ENCODE measurements around the gene BAAT.

The BAAT gene

GRCh38 chr9:101324245-101324804 is 60.5 kb downstream of the BAAT start:
- H3K4ac ChIP-seq (ENCODE audit: low read length), result no peak overlapping the region
- no peaks in the 10 kb centered on the region for H3K27me3 ChIP-seq (ENCODE audit: control insufficient read depth in 3 of 3, insufficient read depth in 3 of 3, low read depth in 1 of 3, low read length in 3 of 3)
- H3K23ac ChIP-seq (ENCODE audit: low read depth, low read length, poor library complexity), result no peak overlapping the region
- H3K4me1 ChIP-seq (ENCODE audit: control insufficient read depth in 2 of 2, insufficient read depth in 1 of 2, low read depth in 1 of 2, low read length in 2 of 2), result no peaks in the 10 kb centered on the region
- H2AK5ac ChIP-seq (ENCODE audit: low read depth, low read length), result no peak overlapping the region
- no peak overlapping the region for H3K27ac ChIP-seq (replicated peaks; ENCODE audit: low read length)
- no peak overlapping the region for H3K4me3 ChIP-seq (ENCODE audit: low read length in 2 of 2)
- H3K9ac ChIP-seq (ENCODE audit: low read depth, low read length, poor library complexity), result no peak overlapping the region
- no CpG with 5 or more reads among the region's 3 CpGs for WGBS, 2 donors (ENCODE audit: extremely low coverage in 2 of 2, insufficient read length in 2 of 2, insufficient replicate concordance in 1 of 2)
- no peak for DNase-seq (ENCODE audit: low spot score)
- no peak overlapping the region for H3K18ac ChIP-seq (ENCODE audit: low read length)
- no peaks in the 10 kb centered on the region for H3K36me3 ChIP-seq (replicated peaks in 1 of 2; ENCODE audit: control insufficient read depth in 2 of 2, insufficient read depth in 2 of 2, low read length in 2 of 2)
- H2BK12ac ChIP-seq (ENCODE audit: low read length), result no peak overlapping the region
- H2BK5ac ChIP-seq (ENCODE audit: low read length), result no peak overlapping the region
- no peak overlapping the region for H2AFZ ChIP-seq (ENCODE audit: low read length)
- no peak overlapping the region for H4K91ac ChIP-seq (ENCODE audit: low read depth, low read length, poor library complexity)
- no peaks in the 10 kb centered on the region for H3K9me3 ChIP-seq (replicated peaks in 1 of 2; ENCODE audit: control insufficient read depth in 2 of 2, insufficient read depth in 1 of 2, low read depth in 1 of 2, low read length in 2 of 2)
- H3K14ac ChIP-seq (ENCODE audit: low read length), result no peak overlapping the region
- no peak overlapping the region for H2BK15ac ChIP-seq (ENCODE audit: low read length)
- H3K4me2 ChIP-seq (ENCODE audit: insufficient read depth, low read length, poor library complexity, severe bottlenecking), result no peak overlapping the region
- H4K8ac ChIP-seq (ENCODE audit: low read depth, low read length), result no peak overlapping the region
- no peak overlapping the region for H2BK120ac ChIP-seq (ENCODE audit: low read depth, low read length)
- H3K79me1 ChIP-seq (ENCODE audit: low read depth, low read length), result no peaks in the 10 kb centered on the region

- Histone ChIP-seq H3K18ac (ENCODE audit: low read length) (no peak overlapping the region), H2AK5ac (ENCODE audit: low read depth, low read length) (no peak overlapping the region), H3K4me2 (ENCODE audit: insufficient read depth, low read length, poor library complexity, severe bottlenecking) (no peak overlapping the region), H3K4me1 (ENCODE audit: control insufficient read depth in 2 of 2, insufficient read depth in 1 of 2, low read depth in 1 of 2, low read length in 2 of 2) (no peaks in the 10 kb centered on the region), H3K27ac (replicated peaks; ENCODE audit: low read length) (no peak overlapping the region), H3K14ac (ENCODE audit: low read length) (no peak overlapping the region), H2BK15ac (ENCODE audit: low read length) (no peak overlapping the region), H3K23ac (ENCODE audit: low read depth, low read length, poor library complexity) (no peak overlapping the region), H3K27me3 (ENCODE audit: control insufficient read depth in 3 of 3, insufficient read depth in 3 of 3, low read depth in 1 of 3, low read length in 3 of 3) (no peaks in the 10 kb centered on the region), H3K9me3 (replicated peaks in 1 of 2; ENCODE audit: control insufficient read depth in 2 of 2, insufficient read depth in 1 of 2, low read depth in 1 of 2, low read length in 2 of 2) (no peaks in the 10 kb centered on the region), H3K4me3 (ENCODE audit: low read length in 2 of 2) (no peak overlapping the region), H4K91ac (ENCODE audit: low read depth, low read length, poor library complexity) (no peak overlapping the region), H4K8ac (ENCODE audit: low read depth, low read length) (no peak overlapping the region), H2BK120ac (ENCODE audit: low read depth, low read length) (no peak overlapping the region), H3K36me3 (replicated peaks in 1 of 2; ENCODE audit: control insufficient read depth in 2 of 2, insufficient read depth in 2 of 2, low read length in 2 of 2) (no peaks in the 10 kb centered on the region), H3K9ac (ENCODE audit: low read depth, low read length, poor library complexity) (no peak overlapping the region), H2BK12ac (ENCODE audit: low read length) (no peak overlapping the region), H2BK5ac (ENCODE audit: low read length) (no peak overlapping the region), H2AFZ (ENCODE audit: low read length) (no peak overlapping the region), H3K79me1 (ENCODE audit: low read depth, low read length) (no peaks in the 10 kb centered on the region), H3K4ac (ENCODE audit: low read length) (no peak overlapping the region)
- WGBS, 2 donors (ENCODE audit: extremely low coverage in 2 of 2, insufficient read length in 2 of 2, insufficient replicate concordance in 1 of 2), result no CpG with 5 or more reads among the region's 3 CpGs
- DNase-seq (ENCODE audit: low spot score), result no peak
These were observed 61.7 kb downstream of the BAAT start for GRCh38 chr9:101323129-101323528.

- Histone ChIP-seq H2BK12ac (ENCODE audit: low read length) (no peak overlapping the region), H3K27ac (replicated peaks; ENCODE audit: low read length) (no peak overlapping the region), H3K4ac (ENCODE audit: low read length) (no peak overlapping the region), H3K23ac (ENCODE audit: low read depth, low read length, poor library complexity) (no peak overlapping the region), H3K79me1 (ENCODE audit: low read depth, low read length) (no peaks in the 10 kb centered on the region), H3K36me3 (replicated peaks in 1 of 2; ENCODE audit: control insufficient read depth in 2 of 2, insufficient read depth in 2 of 2, low read length in 2 of 2) (no peaks in the 10 kb centered on the region), H3K9me3 (replicated peaks in 1 of 2; ENCODE audit: control insufficient read depth in 2 of 2, insufficient read depth in 1 of 2, low read depth in 1 of 2, low read length in 2 of 2) (no peaks in the 10 kb centered on the region), H3K4me1 (ENCODE audit: control insufficient read depth in 2 of 2, insufficient read depth in 1 of 2, low read depth in 1 of 2, low read length in 2 of 2) (no peaks in the 10 kb centered on the region), H2AK5ac (ENCODE audit: low read depth, low read length) (no peak overlapping the region), H3K18ac (ENCODE audit: low read length) (no peak overlapping the region), H2BK120ac (ENCODE audit: low read depth, low read length) (no peak overlapping the region), H3K4me3 (ENCODE audit: low read length in 2 of 2) (no peak overlapping the region), H4K91ac (ENCODE audit: low read depth, low read length, poor library complexity) (no peak overlapping the region), H3K9ac (ENCODE audit: low read depth, low read length, poor library complexity) (no peak overlapping the region), H4K8ac (ENCODE audit: low read depth, low read length) (no peak overlapping the region), H2AFZ (ENCODE audit: low read length) (no peak overlapping the region), H3K4me2 (ENCODE audit: insufficient read depth, low read length, poor library complexity, severe bottlenecking) (no peak overlapping the region), H3K14ac (ENCODE audit: low read length) (no peak overlapping the region), H2BK15ac (ENCODE audit: low read length) (no peak overlapping the region), H2BK5ac (ENCODE audit: low read length) (no peak overlapping the region), H3K27me3 (ENCODE audit: control insufficient read depth in 3 of 3, insufficient read depth in 3 of 3, low read depth in 1 of 3, low read length in 3 of 3) (peaks cover 0 to 1% (median 0%) of the 10 kb centered on the region in 3 experiments)
- no peak for DNase-seq (ENCODE audit: low spot score)
These were observed 67.1 kb downstream of the BAAT start for GRCh38 chr9:101317735-101318134.

- no peaks in the 10 kb centered on the region for H3K4me1 ChIP-seq (ENCODE audit: control insufficient read depth in 2 of 2, insufficient read depth in 1 of 2, low read depth in 1 of 2, low read length in 2 of 2)
- no peak overlapping the region for H2BK120ac ChIP-seq (ENCODE audit: low read depth, low read length)
- no peak overlapping the region for H3K18ac ChIP-seq (ENCODE audit: low read length)
- no peaks in the 10 kb centered on the region for H3K79me1 ChIP-seq (ENCODE audit: low read depth, low read length)
- no peak overlapping the region for H4K91ac ChIP-seq (ENCODE audit: low read depth, low read length, poor library complexity)
- H3K23ac ChIP-seq (ENCODE audit: low read depth, low read length, poor library complexity), result no peak overlapping the region
- no peak overlapping the region for H2BK15ac ChIP-seq (ENCODE audit: low read length)
- H3K4me2 ChIP-seq (ENCODE audit: insufficient read depth, low read length, poor library complexity, severe bottlenecking), result no peak overlapping the region
- no peak overlapping the region for H3K27ac ChIP-seq (replicated peaks; ENCODE audit: low read length)
- H2BK5ac ChIP-seq (ENCODE audit: low read length), result no peak overlapping the region
- no peak for DNase-seq (ENCODE audit: low spot score)
- H3K4ac ChIP-seq (ENCODE audit: low read length), result no peak overlapping the region
- no peaks in the 10 kb centered on the region for H3K36me3 ChIP-seq (replicated peaks in 1 of 2; ENCODE audit: control insufficient read depth in 2 of 2, insufficient read depth in 2 of 2, low read length in 2 of 2)
- no peak overlapping the region for H3K4me3 ChIP-seq (ENCODE audit: low read length in 2 of 2)
- H2BK12ac ChIP-seq (ENCODE audit: low read length), result no peak overlapping the region
- no peak overlapping the region for H3K14ac ChIP-seq (ENCODE audit: low read length)
- no peak overlapping the region for H3K9ac ChIP-seq (ENCODE audit: low read depth, low read length, poor library complexity)
- peaks cover 0 to 3% (median 0%) of the 10 kb centered on the region in 3 experiments for H3K27me3 ChIP-seq (ENCODE audit: control insufficient read depth in 3 of 3, insufficient read depth in 3 of 3, low read depth in 1 of 3, low read length in 3 of 3)
- no peak overlapping the region for H4K8ac ChIP-seq (ENCODE audit: low read depth, low read length)
- no peak overlapping the region for H2AFZ ChIP-seq (ENCODE audit: low read length)
- H2AK5ac ChIP-seq (ENCODE audit: low read depth, low read length), result no peak overlapping the region
- no CpG with 5 or more reads among the region's 2 CpGs for WGBS, 2 donors (ENCODE audit: extremely low coverage in 2 of 2, insufficient read length in 2 of 2, insufficient replicate concordance in 1 of 2)
- H3K9me3 ChIP-seq (replicated peaks in 1 of 2; ENCODE audit: control insufficient read depth in 2 of 2, insufficient read depth in 1 of 2, low read depth in 1 of 2, low read length in 2 of 2), result no peaks in the 10 kb centered on the region
These were observed 69.7 kb downstream of the BAAT start for GRCh38 chr9:101315112-101315450.
